Mucosa of descending colon (tissue), 3 donors: ENCODE data around the gene AKT3. TPM values are rescaled to one million over a fixed set of nuclear protein-coding genes. Genes with fewer than 3 reads are reported as not detected.

Experiments
- ATAC-seq: fragments of 200-7000 bp; cut with Tn5 transposase; one replicate; pipeline ENCODE4 v1.9.1; 2020; ENCODE audit warnings: mild to moderate bottlenecking, moderate library complexity
- DNase-seq, 3 donors: peaks; one replicate each; pipeline ENCODE4 v3.0.0-alpha.2; 2020
- H3K36me3 ChIP-seq: fragments of 200-600 bp; one replicate; pipeline ENCODE4 v1.8.0; 2021; ENCODE audit warnings: low read depth, mild to moderate bottlenecking
- H3K4me1 ChIP-seq: fragments of 200-600 bp; one replicate; pipeline ENCODE4 v1.8.0; 2021; ENCODE audit warnings: low read depth, mild to moderate bottlenecking
- H3K4me3 ChIP-seq: fragments of 200-600 bp; one replicate; pipeline ENCODE4 v1.8.0; 2021; ENCODE audit warnings: mild to moderate bottlenecking
- H3K9me3 ChIP-seq: fragments of 200-600 bp; one replicate; pipeline ENCODE4 v1.8.0; 2021; ENCODE audit warnings: mild to moderate bottlenecking
- intact Hi-C, 2 donors: fragments of 100-400 bp; cut with DNase I in 1 of 2; cut with micrococcal nuclease in 1 of 2; formaldehyde crosslinking; loops; one replicate each; pipeline versions ENCODE4 v1.11.0 to v1.11.1; 2022; cut with DNase I, micrococcal nuclease
- total RNA-seq, 3 donors: library from RNA; stranded (reverse); fragmentation: NEBNext Ultra II Directional in 2 of 3; extraction: Animal tissue kit (Norgen Biotek cat#: 25700) in 2 of 3; gene quantifications; one replicate each; pipeline versions ENCODE4 v1.2.1 to v1.2.4, GENCODE V29; 2021 to 2023
- TF ChIP-seq, protein P1 (sequence below): fragments of 200-600 bp; IDR thresholded peaks from one replicate; pipeline ENCODE4 v1.8.0; 2022; ENCODE audit warnings: antibody characterized with exemption, mild to moderate bottlenecking
- donor health status: DM: no; HTN: no; CAD: no; lungs with moderate emphysema.
- donor health status: DM: no; HTN: no; CAD: no.
- donor health status: DM: no; HTN: yes; CAD: no.

AKT3 gene
- total RNA-seq, 3 donors from 2014 or later, result 8.2 to 119 (median 12.6) TPM

DNA sequence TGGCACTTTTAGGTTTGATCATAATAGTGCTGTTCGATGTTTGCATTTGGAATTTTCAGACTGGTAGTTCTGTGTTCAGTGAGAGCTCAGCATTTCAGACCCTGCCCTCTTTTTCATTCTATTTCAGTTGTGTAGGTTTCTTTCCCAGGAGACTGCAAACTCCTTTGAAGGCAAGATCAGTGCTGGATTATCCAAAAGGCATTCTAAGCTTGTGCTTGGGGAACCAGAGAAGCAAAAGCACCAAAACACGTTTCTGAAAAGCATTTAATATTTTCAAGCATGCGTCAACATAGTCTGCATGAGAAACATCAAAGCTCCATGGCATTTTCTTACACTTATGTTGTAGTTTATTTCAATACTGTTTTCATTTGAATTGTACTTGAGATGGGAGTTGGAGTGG lies 302.2 kb downstream of the AKT3 start:
- TF ChIP-seq, protein P1, sequence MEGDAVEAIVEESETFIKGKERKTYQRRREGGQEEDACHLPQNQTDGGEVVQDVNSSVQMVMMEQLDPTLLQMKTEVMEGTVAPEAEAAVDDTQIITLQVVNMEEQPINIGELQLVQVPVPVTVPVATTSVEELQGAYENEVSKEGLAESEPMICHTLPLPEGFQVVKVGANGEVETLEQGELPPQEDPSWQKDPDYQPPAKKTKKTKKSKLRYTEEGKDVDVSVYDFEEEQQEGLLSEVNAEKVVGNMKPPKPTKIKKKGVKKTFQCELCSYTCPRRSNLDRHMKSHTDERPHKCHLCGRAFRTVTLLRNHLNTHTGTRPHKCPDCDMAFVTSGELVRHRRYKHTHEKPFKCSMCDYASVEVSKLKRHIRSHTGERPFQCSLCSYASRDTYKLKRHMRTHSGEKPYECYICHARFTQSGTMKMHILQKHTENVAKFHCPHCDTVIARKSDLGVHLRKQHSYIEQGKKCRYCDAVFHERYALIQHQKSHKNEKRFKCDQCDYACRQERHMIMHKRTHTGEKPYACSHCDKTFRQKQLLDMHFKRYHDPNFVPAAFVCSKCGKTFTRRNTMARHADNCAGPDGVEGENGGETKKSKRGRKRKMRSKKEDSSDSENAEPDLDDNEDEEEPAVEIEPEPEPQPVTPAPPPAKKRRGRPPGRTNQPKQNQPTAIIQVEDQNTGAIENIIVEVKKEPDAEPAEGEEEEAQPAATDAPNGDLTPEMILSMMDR, result no peak
- ATAC-seq, result no peak
- intact Hi-C loops, result no loop called here

DNA sequence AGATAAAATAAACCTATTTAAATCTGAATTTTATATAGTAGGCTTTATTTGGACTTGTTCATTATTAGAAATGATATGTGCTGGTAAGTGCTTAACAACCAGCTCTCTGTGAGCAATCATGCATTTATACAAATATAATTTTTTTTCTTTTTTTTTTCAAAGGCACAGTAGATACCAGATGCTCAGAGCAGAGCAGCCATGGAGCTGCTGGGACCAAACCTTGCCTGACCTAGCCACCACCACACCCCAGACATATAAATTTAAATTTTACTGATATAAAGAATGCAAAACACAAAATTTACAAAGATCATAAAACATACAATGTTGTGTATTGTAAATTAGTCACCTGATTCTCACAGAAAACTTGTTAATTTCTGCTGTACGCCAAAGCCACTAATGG lies 303.6 kb downstream of the AKT3 start:
- TF ChIP-seq, protein P1, result no peak
- Histone ChIP-seq H3K4me1 (no peaks in the 10 kb centered on the region), H3K36me3 (no peaks in the 10 kb centered on the region), H3K9me3 (no peaks in the 10 kb centered on the region), H3K4me3 (no peak overlapping the region)
- intact Hi-C loops, result no loop called here
- no peak for DNase-seq
- no peak for ATAC-seq

More for the DNA sequence above, 302.2 kb downstream of the AKT3 start:
- Histone ChIP-seq H3K36me3 (no peaks in the 10 kb centered on the region), H3K4me3 (no peak overlapping the region), H3K9me3 (no peaks in the 10 kb centered on the region), H3K4me1 (no peaks in the 10 kb centered on the region)
- DNase-seq, result no peak

DNA sequence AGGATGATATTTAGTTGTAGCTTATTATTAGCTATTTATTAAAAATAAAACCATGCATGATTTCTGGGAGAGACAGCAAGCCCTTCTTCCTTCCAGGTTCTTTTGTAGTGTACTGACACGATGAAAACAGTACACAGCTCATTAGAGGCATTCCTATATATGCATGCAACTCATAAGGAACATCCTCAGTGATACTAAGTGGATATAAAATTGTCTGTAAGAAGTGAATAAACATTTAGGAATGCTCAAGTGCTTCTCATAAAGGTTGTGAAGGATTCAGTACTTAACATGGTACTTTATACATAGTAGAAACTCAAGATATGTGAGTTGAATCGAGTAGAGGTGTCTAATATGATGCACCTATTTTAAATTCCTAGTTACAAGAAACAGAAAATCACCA lies 306.5 kb downstream of the AKT3 start:
- Histone ChIP-seq H3K36me3 (no peaks in the 10 kb centered on the region), H3K4me1 (no peaks in the 10 kb centered on the region), H3K9me3 (no peaks in the 10 kb centered on the region), H3K4me3 (no peak overlapping the region)
- DNase-seq, result no peak
- no peak for ATAC-seq
- TF ChIP-seq, protein P1, result no peak
- intact Hi-C loops, result no loop called here

DNA sequence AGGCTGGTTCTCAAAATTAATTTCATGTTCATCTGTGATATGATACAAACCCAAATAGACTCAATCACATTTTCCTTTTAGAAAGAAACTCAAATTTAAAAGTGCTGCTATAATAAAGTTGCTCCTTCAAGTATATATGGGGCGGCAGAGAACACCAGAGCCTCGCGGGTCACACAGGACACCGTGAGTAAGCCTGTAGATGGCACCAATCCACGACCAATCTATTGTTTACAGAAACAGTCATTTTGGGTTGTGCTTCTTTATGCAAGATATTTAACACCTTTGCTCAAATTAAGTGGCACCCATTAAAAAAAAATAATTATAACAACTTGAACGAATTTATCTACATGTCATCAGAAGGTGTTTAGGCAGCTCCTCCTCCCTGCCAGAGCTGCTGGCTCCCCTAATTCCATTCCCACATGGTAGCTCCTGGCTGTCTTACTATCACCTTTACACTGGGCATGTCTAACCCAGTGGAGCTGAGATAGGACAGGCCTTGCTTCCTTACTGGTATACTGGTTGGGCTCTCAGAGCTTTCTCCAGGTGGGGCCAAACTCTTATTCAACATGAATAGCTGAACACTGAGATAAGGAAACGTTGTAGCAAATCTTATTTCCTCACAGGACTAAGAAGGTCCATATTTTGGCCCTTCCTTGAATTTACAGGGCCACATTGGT lies 307.2 kb downstream of the AKT3 start:
- Histone ChIP-seq H3K9me3 (no peaks in the 10 kb centered on the region), H3K36me3 (no peaks in the 10 kb centered on the region), H3K4me3 (no peak overlapping the region), H3K4me1 (no peaks in the 10 kb centered on the region)
- intact Hi-C loops, result no loop called here
- DNase-seq (no peak), ATAC-seq (no peak)
- TF ChIP-seq, protein P1, result no peak

DNA sequence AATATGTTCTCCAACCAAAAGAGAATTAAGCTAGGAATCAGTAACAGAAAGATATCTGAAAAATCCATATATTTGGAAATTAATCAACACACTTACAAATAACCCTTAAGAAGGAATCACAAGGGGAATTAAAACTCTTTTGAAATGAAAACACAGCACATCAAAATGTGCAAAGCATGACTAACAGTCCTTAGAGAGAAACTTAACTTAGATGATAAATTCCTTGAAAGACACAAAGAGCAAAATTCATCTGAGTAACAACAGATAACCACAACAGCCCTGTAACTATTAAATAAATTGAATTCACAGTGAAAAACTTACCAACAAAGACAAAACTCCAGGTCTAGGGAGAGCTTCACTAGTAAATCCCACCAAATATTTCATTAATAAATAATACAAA lies 310.4 kb downstream of the AKT3 start:
- H3K4me1 ChIP-seq, result no peaks in the 10 kb centered on the region
- no peak for ATAC-seq
- intact Hi-C loops, result no loop called here

More for the DNA sequence above, 310.4 kb downstream of the AKT3 start:
- H3K9me3 ChIP-seq, result no peaks in the 10 kb centered on the region
- H3K36me3 ChIP-seq, result no peaks in the 10 kb centered on the region
- no peak overlapping the region for H3K4me3 ChIP-seq
- DNase-seq, result no peak
- TF ChIP-seq, protein P1, result no peak
